Measurements from ENCODE around the gene ZNF22.

- TF ChIP-seq, protein P1, sequence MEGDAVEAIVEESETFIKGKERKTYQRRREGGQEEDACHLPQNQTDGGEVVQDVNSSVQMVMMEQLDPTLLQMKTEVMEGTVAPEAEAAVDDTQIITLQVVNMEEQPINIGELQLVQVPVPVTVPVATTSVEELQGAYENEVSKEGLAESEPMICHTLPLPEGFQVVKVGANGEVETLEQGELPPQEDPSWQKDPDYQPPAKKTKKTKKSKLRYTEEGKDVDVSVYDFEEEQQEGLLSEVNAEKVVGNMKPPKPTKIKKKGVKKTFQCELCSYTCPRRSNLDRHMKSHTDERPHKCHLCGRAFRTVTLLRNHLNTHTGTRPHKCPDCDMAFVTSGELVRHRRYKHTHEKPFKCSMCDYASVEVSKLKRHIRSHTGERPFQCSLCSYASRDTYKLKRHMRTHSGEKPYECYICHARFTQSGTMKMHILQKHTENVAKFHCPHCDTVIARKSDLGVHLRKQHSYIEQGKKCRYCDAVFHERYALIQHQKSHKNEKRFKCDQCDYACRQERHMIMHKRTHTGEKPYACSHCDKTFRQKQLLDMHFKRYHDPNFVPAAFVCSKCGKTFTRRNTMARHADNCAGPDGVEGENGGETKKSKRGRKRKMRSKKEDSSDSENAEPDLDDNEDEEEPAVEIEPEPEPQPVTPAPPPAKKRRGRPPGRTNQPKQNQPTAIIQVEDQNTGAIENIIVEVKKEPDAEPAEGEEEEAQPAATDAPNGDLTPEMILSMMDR (conservative IDR thresholded peaks at IDR 0.05 in 1 of 2, IDR thresholded peaks at IDR 0.05 in 1 of 2; ENCODE audit: extremely low read depth in 1 of 2, insufficient read depth in 1 of 2, low read depth in 1 of 2, low read length in 2 of 2): no peak
- TF ChIP-seq EZH2 (IDR thresholded peaks at IDR 0.05; ENCODE audit: borderline replicate concordance, low read length): no peak
Measured at GRCh38 chr10:44956717-44957706, 43.7 kb upstream of the ZNF22 start.
